Endothelial cell (in vitro differentiated cells): ENCODE data around the gene FADS1. TPM values are rescaled to one million over a fixed set of nuclear protein-coding genes. Genes with fewer than 3 reads are reported as not detected.

Experiments
- DNase-seq: peaks from one replicate; pipeline ENCODE4 v3.0.0; 2021; ENCODE audit warnings: low spot score
- H3K27ac Mint-ChIP-seq: one replicate; pipeline ENCODE4 v1.8.0; 2021; ENCODE audit warnings: mixed read lengths, inconsistent platforms; ENCODE audit not compliant: unreplicated experiment
- H3K27me3 Mint-ChIP-seq: one replicate; pipeline ENCODE4 v1.8.0; 2021; ENCODE audit warnings: mild to moderate bottlenecking, moderate library complexity, mixed read lengths, inconsistent platforms; ENCODE audit not compliant: unreplicated experiment
- H3K36me3 Mint-ChIP-seq: one replicate; pipeline ENCODE4 v1.8.0; 2021; ENCODE audit warnings: mild to moderate bottlenecking, low read depth, mixed read lengths, inconsistent platforms; ENCODE audit not compliant: unreplicated experiment
- H3K4me1 Mint-ChIP-seq: one replicate; pipeline ENCODE4 v1.8.0; 2021; ENCODE audit warnings: mild to moderate bottlenecking, mixed read lengths, inconsistent platforms; ENCODE audit not compliant: unreplicated experiment
- H3K4me3 Mint-ChIP-seq: one replicate; pipeline ENCODE4 v1.8.0; 2021; ENCODE audit warnings: mild to moderate bottlenecking, mixed read lengths, inconsistent platforms; ENCODE audit not compliant: unreplicated experiment
- H3K9me3 Mint-ChIP-seq: one replicate; pipeline ENCODE4 v1.8.0; 2021; ENCODE audit warnings: mixed read lengths, inconsistent platforms; ENCODE audit not compliant: unreplicated experiment
- total RNA-seq: library from RNA; stranded (reverse); fragmentation: NEBNext Ultra II Directional; extraction: Animal tissue kit (Norgen Biotek cat#: 25700); gene quantifications from one replicate; pipeline ENCODE4 v1.2.1, GENCODE V29; 2021; ENCODE audit not compliant: unreplicated experiment
- TF ChIP-seq, protein P1 (sequence below): fragments of 200-600 bp; sonication (generic); IDR thresholded peaks from one replicate; pipeline ENCODE4 v1.5.0; 2021; ENCODE audit warnings: antibody characterized with exemption; ENCODE audit not compliant: unreplicated experiment

FADS1 gene
- total RNA-seq, 1 donor from 2014 or later = 102 TPM

DNA sequence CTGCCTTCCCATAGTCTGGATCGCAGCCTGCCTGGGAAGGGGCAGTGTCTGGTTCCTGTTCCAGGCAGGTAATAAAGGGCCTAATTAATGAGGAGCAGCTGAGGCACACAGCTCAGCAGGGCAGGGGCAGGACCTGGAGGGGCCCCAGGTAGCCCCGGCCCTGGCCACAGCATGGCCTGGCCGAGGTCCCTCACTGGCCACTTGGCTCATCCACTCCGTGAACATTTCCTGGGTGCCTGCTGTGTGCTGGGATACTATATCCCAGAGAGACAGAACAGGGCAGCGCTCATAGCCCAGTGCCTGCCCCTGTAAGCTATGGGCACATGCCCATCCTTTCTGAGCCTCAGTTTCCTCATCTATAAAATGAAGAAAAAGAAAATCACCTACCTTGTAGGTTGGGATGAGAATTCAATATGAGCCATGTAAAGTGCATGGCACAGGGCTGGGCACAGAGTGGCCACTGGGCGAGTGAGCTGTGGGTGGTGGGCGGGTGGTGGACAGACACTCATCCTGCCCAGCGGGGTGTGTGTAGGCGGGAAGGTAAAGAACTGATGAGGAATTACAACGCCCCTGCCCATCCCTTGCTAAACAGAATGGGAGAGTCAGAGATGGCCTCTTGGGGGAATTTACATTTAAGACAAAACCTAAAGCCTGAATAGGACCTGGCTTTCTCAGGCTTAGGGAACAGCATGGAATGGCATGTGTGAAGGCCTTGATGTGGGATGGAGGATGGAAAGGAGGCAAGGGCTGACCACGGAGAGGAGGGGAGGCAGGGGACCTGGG, 55.2 kb downstream of the FADS1 start:
- peak overlapping the region; percentile 37 for H3K27ac Mint-ChIP-seq
- peaks cover under 1% of the 10 kb centered on the region for H3K4me1 Mint-ChIP-seq
- H3K4me3 Mint-ChIP-seq = no peak overlapping the region
- H3K9me3 Mint-ChIP-seq = no peaks in the 10 kb centered on the region
- no peak for DNase-seq
- TF ChIP-seq, protein P1, sequence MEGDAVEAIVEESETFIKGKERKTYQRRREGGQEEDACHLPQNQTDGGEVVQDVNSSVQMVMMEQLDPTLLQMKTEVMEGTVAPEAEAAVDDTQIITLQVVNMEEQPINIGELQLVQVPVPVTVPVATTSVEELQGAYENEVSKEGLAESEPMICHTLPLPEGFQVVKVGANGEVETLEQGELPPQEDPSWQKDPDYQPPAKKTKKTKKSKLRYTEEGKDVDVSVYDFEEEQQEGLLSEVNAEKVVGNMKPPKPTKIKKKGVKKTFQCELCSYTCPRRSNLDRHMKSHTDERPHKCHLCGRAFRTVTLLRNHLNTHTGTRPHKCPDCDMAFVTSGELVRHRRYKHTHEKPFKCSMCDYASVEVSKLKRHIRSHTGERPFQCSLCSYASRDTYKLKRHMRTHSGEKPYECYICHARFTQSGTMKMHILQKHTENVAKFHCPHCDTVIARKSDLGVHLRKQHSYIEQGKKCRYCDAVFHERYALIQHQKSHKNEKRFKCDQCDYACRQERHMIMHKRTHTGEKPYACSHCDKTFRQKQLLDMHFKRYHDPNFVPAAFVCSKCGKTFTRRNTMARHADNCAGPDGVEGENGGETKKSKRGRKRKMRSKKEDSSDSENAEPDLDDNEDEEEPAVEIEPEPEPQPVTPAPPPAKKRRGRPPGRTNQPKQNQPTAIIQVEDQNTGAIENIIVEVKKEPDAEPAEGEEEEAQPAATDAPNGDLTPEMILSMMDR = no peak
- H3K36me3 Mint-ChIP-seq = no peaks in the 10 kb centered on the region
- peaks cover 17% of the 10 kb centered on the region for H3K27me3 Mint-ChIP-seq

DNA sequence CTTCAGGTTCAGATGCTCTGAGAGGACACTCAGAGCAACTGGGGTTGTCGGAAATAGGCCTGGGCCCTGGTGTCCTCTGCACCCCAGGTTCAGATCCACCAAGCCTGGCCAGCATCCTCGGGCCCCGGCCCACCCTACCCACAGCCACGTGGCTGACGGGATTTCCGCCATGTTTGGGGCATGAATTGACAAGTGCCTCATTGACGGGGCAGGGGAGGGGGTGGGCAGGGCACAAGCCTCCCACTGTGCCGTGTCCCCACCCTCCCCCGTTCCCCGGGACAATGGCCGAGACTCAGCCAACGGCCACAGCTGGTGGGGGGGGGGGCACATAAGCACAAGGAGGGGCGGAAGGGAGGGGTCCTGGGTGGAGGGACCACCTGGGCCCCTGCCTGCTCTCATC, 55.9 kb downstream of the FADS1 start:
- peaks cover 7% of the 10 kb centered on the region for H3K4me1 Mint-ChIP-seq
- H3K4me3 Mint-ChIP-seq = no peak overlapping the region
- no peaks in the 10 kb centered on the region for H3K36me3 Mint-ChIP-seq
- H3K9me3 Mint-ChIP-seq = no peaks in the 10 kb centered on the region
- TF ChIP-seq, protein P1 = no peak
- H3K27ac Mint-ChIP-seq = no peak overlapping the region
- DNase-seq = no peak
- peaks cover 14% of the 10 kb centered on the region for H3K27me3 Mint-ChIP-seq

DNA sequence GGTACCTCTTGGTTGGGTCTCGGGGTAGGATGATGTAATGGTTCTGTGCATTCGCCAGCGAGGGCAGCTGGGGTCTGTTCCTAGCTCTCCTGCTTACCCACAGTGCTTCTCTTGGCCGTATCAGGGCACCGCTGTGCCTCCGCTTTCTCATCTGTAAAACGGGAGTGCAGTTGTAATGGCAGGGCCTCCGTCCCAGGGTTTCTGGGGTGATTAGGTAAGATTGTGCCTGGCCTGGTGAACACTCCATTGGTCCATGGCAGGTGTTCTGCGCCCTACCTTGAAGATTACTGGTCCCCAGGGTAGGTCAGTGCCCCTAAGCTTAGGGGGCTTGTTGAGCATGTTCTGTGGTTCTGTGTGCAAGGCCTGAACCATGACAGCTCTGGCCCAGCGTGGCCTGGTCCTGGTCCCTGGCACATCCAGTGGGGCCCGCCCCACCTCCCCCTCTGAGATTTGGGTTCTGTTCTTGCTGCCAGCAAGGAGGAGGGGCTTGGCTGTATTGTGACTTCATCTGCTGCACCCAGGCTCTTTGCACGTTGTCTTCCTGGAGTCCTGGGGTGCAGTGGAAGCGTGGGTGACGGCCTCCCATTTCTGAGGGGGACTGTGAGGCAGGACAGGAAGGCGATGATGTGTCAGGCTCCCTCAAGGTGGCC, 59.5 kb downstream of the FADS1 start:
- DNase-seq = no peak
- TF ChIP-seq, protein P1 = no peak
- no peaks in the 10 kb centered on the region for H3K36me3 Mint-ChIP-seq
- no peaks in the 10 kb centered on the region for H3K9me3 Mint-ChIP-seq
- H3K27me3 Mint-ChIP-seq = peaks cover 22% of the 10 kb centered on the region
- H3K4me1 Mint-ChIP-seq = peaks cover 9% of the 10 kb centered on the region
- no peak overlapping the region for H3K27ac Mint-ChIP-seq
- no peak overlapping the region for H3K4me3 Mint-ChIP-seq

- H3K4me3 Mint-ChIP-seq = no peak overlapping the region
- DNase-seq = no peak
- no peaks in the 10 kb centered on the region for H3K36me3 Mint-ChIP-seq
- no peaks in the 10 kb centered on the region for H3K9me3 Mint-ChIP-seq
- H3K4me1 Mint-ChIP-seq = peaks cover 9% of the 10 kb centered on the region
- TF ChIP-seq, protein P1 = no peak
- no peak overlapping the region for H3K27ac Mint-ChIP-seq
- peaks cover 20% of the 10 kb centered on the region for H3K27me3 Mint-ChIP-seq
Measured at GRCh38 chr11:61756452-61757212, 60.2 kb downstream of the FADS1 start.

DNA sequence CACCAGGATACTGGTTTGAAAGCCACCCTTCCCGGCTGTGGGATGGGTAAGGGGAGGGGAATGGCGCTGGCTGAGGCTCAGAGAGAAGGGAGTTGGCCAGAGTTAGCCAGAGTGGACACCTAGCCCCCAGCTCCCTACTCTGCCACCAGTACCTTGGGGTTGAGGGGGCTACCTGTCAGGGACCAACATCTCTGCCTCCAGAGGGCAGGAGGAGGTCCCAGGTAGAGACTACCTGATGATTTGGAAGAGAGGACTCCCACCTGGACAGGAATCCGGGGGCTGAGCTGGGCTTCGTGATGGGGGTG, 60.7 kb downstream of the FADS1 start:
- no peak overlapping the region for H3K27ac Mint-ChIP-seq
- no peak for DNase-seq

More for the DNA sequence above, 60.7 kb downstream of the FADS1 start:
- TF ChIP-seq, protein P1 = no peak
- H3K4me1 Mint-ChIP-seq = peaks cover 11% of the 10 kb centered on the region
- H3K4me3 Mint-ChIP-seq = no peak overlapping the region
- no peaks in the 10 kb centered on the region for H3K36me3 Mint-ChIP-seq
- H3K27me3 Mint-ChIP-seq = peaks cover 22% of the 10 kb centered on the region
- H3K9me3 Mint-ChIP-seq = no peaks in the 10 kb centered on the region
